HG02852 (cell line): ENCODE measurements around the gene ZACN.
A peak's percentile ranks its signal among the peaks of the same experiment; 100 is the strongest.

Experiments used
- ATAC-seq: cut with Tn5 transposase; IDR thresholded peaks from one replicate; pipeline ENCODE4 v1.9.1; 2021; ENCODE audit warnings: mild to moderate bottlenecking, moderate library complexity; ENCODE audit not compliant: unreplicated experiment

ZACN gene

GRCh38 chr17:76097716-76098295, 18.8 kb downstream of the ZACN start:
- ATAC-seq, result no peak

GRCh38 chr17:76102944-76103273, 23.9 kb downstream of the ZACN start:
- ATAC-seq, result no peak

- ATAC-seq, result peak; percentile 78
These were observed 24.5 kb downstream of the ZACN start, which contains the start of gene EXOC7 for GRCh38 chr17:76103274-76104139. Gene EXOC7, minus strand, starts transcription at chr17:76103787. Its CDS starts 95 bp downstream, at chr17:76103692.

GRCh38 chr17:76104140-76104895, 25.3 kb downstream of the ZACN start:
- no peak for ATAC-seq

GRCh38 chr17:76104896-76105231, 25.9 kb downstream of the ZACN start:
- ATAC-seq, result no peak

- ATAC-seq, result no peak
These were observed 27.7 kb downstream of the ZACN start for GRCh38 chr17:76106703-76107102.

GRCh38 chr17:76107509-76107908, 28.5 kb downstream of the ZACN start:
- no peak for ATAC-seq

GRCh38 chr17:76111956-76112355, 33.0 kb downstream of the ZACN start:
- ATAC-seq, result no peak

GRCh38 chr17:76115138-76115754, 36.3 kb downstream of the ZACN start:
- ATAC-seq, result no peak

- no peak for ATAC-seq
These were observed 40.7 kb downstream of the ZACN start for GRCh38 chr17:76119409-76120371.

- ATAC-seq, result no peak
These were observed 41.7 kb downstream of the ZACN start for GRCh38 chr17:76120658-76121008.

- ATAC-seq, result no peak
These were observed 43.0 kb downstream of the ZACN start for GRCh38 chr17:76121932-76122430.

GRCh38 chr17:76122431-76123190, 43.6 kb downstream of the ZACN start:
- no peak for ATAC-seq

GRCh38 chr17:76123191-76123499, 44.2 kb downstream of the ZACN start:
- ATAC-seq, result no peak

GRCh38 chr17:76123749-76124581, 45.0 kb downstream of the ZACN start:
- no peak for ATAC-seq

GRCh38 chr17:76124582-76125390, 45.8 kb downstream of the ZACN start:
- no peak for ATAC-seq

- no peak for ATAC-seq
These were observed 46.4 kb downstream of the ZACN start for GRCh38 chr17:76125391-76125675.

- no peak for ATAC-seq
These were observed 46.9 kb downstream of the ZACN start for GRCh38 chr17:76125922-76126321.
